Urothelium cell line (cell line): ENCODE data around the gene HOXA9.

ENCODE experiments used
- DNase-seq: peaks from one replicate; pipeline ENCODE4 v3.0.0; 2011; ENCODE audit warnings: low spot score, mixed read lengths
- FAIRE-seq: peaks from 2 replicates; lab custom pipeline; 2011; peaks lifted over from hg19 to GRCh38; lab: Jason Lieb, UNC

HOXA9 gene

DNA sequence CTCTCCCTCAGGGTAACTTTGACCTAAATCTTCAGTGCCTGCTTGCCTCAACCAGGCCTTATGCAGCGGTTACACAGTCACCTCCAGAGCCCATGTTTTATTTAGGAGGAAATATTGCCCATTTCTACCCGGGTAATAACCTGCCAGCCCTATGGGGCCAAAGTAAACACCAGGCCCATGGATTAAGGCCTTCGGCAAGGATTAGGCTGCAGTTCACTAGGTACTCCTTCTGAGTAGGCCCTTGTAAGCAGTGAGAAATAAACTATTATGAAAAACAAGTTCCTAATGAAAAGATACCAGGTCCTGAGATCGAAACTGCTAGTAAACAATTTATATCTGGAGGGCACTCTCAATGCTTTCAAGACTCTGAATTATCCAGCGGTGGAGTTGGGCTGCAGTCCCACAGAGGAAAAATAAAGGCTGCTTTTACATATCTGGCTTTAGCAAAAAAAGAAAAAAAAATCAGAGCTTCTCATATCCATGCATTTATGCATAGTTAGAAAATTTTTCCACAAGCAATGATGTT is 12.5 kb upstream of the HOXA9 start:
- FAIRE-seq (peak; percentile 50), DNase-seq (no peak)

DNA sequence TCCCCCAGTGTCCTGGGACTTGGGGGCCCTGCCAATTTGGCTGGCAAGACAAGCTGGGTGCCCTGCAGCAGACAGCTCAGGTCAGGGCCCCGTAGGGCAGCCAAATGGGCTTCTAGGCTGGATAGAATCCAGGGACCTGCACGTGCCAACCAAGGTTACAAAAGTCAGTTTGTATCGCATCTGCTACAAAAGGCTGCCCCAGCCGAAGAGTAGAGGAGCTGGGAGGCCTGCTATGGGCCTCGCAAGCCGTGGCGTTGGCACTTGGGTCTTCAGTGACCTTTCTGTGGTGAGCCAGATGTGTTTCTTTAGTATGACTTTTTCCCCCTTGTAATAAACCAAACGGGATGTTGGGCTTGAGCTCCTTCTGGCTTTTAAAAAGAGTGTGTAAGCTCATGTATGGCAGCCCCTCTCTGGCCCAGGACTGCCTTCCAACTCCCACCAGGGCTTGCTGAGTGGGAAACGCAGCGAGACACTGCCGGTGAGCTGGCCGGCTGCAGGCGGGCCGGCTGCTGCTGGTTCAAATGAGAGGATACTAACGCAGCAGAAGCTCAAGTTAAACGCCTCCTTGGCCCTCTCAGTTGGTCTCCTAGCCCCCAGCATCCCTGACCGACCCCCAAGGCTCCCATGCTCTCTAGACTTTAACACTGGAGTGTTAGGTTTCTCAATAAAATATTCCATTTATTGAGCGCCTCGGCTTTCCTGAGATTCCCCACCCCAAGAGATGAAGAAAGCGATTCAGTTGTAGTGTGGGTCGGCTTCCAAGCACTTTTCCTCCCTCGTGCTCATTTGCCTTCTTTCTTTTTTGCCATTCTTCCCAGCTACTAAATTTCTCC is 11.8 kb upstream of the HOXA9 start:
- no peak for DNase-seq
- FAIRE-seq, result no peak

DNA sequence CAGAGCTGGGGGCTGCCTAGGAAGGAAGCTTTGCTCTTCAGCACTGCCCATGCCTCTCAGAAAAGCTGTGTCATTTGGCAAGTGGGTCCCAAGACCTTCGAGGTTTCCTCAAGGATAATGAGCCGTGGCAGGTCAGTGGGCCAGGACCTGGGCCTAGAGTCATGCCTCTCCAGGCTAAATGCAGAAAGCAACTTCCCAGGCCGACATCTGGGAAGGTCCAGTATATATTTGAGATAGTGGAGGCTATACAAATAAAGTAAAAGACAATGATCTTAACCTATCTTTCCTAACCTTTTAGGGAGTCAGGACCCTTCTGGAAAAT is 11.1 kb upstream of the HOXA9 start:
- DNase-seq (no peak), FAIRE-seq (no peak)

DNA sequence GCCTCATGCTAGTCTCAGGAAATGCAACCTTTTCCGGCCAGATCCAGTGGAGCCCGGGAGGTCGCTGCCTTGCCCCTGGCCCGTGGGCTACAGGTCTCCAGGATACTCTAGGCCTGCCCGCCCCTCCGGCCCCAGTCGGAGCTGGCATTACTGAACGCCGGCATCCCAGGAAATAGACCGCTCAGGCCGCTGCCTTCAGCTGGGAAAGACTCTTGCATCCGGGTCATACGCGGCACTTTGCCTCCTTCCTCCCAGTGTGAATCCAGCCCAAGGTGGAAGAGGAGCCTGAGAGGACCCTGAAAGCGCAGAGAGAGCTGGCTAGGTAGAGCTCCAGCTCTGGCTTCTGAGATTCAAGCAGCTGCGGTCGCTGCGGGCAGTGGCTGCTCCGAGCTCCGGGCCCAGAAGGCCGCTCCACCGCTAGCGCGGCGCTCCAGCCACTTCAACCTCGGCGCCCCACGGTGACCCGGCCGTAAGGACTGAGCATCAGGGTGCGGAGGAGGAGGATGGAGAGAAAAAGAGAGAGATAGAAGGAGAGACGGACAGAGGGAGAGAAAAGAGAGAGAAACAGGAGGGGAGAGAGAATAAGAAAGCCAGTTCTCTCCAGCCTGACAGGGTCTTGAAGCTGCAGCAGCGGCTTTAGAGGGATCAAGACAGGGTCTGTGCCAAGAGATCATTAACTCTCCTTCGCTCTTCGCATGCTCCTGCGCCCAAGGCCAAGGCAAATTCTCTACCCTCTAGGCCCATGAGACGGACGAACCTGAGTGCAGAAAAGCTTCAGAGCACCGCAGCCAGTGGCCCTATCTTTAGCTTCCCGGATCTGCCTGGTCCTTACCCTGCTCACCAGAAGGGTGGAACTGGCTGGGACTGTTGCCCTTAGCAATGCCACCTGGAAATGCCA is 10.5 kb upstream of the HOXA9 start:
- DNase-seq (no peak), FAIRE-seq (no peak)

DNA sequence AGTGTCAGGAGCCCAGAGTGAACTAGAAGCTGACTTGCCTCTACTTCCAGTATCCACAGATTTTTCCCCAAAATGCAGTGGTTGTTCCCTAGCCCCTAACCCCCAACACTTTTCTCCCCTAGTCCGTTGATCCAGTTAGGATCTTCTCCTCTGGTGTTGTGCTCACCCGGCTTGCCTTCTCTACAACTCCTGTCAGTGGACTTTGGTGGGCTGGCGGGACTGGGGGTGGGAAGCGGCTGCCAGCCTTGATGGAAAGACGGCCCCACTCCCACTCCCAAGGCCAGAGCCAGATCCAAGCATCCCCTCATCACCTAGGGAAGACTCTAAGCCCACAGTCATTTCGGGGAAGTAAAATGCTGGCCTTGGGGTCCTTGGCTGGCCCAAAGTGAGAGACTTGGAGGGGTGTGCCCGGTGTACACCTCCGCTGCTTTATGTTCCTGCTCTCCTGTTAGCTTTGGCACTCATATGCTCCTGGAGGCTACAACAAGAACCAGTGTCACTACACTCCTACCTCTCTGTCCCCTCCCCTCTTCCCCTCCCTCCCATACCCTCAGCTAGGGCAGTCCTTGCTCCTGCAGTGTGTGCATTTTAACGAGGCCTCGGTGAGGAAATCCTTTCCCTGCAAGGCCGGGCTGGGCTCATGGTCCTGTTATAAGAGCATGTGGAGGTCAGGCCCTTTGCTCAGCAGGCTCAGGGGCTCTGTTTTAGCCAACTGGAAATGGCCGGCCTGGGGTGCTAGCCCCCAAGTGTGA is 9.7 kb upstream of the HOXA9 start:
- DNase-seq (no peak), FAIRE-seq (no peak)

DNA sequence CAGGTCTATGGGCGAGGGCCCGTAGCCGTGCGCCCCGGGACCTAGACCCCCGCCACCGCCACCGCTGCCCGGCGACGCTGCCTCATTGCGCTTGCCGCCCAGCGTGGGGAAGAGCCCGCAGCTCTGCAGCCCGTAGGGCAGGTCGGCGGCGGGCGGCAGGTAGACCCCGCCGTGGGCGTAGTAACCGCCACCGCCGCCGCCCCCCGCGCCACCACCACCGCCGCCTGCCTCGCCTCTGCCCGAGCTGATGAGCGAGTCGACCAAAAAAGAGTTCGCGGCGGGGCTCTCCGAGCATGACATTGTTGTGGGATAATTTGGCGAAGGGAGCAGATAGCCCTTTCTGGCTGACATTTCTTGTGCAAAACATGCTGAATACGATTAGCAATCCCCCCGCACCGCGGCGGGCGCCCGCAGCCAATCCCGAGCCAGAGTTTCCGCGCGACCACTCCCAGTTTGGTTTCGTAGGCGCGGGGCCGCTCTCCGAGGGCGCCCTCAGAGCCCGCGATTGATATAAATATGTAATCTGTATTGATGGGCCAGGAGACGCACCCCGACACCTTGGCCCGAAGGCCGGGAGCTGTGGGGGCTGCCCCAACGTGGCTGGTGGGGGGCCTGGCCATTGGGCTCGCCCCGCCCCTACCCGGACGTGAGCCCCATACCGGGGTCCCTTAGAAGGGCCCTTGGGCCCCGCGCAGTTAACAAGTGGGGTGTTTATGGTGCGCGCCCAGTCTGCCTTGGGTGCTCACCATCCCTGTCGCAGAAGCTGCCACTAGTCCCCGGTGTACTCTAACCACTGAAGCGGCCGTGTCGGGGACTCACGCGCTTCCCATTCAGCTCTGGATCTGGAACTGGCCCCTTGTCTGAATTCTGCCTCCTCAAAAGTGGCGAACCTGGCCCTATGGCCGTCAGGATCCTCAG is 8.9 kb upstream of the HOXA9 start, which contains the start of gene HOXA10:
Gene HOXA10, minus strand, starts transcription at position 365 of the 918 bp plus-strand sequence. Its CDS starts 14 bp downstream, at position 351.
- FAIRE-seq (no peak), DNase-seq (no peak)

DNA sequence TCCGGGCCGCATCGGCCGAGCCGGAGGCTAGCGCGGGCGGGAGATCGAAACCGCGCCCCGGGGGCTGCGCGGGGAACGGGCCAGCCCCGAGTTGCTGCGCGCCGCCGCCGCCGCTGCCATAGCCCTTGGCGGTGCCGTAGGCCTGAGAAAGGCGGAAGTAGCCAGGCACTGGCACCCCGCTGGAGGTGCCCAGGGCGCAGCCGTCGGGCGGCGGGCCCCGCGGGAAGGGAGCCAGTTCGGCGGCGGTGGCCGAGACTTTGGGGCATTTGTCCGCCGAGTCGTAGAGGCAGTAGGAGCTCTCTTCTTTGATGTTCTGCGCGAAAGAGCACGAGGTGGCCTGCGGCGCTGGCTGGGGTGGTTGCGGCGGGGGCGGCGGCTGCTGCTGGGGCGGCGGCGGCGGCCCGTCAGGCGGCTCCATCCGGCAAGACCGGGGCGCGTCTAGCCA is 8.2 kb upstream of the HOXA9 start:
- DNase-seq, result peak; percentile 72
- no peak for FAIRE-seq

DNA sequence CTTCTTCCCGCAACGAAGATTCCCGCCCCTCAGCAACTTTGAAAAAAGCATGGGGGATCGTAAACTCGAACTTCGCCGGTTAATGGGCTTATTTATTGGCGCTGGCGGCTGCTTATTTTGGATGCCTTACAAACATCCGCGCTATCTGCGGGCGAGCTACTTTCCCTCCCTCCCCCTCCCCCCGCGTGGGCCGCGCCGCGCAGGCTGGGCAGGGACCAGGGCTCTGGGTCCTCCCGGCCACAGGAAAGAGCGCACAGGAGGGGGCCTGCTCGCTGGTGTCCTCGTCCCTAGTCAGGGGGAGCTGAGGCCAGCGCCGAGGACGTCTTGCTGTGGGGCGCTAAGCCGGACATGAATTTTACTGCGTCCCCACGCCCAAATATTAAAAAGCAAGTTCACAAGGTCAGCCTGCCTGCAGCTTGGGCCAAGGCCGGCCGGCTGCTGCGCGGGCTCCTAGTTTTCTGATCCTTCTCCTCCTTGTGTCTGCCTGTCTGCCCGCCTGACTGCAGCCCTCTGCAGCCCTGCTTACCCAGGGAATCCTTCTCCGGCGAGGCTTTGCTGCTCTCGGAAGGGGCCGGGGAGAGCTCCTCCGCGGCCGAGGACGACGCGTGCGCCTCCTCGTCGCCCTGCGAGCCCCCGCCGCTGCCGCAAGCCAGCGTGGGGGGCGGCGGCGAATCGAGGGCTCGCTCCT is 7.6 kb upstream of the HOXA9 start:
- DNase-seq (peak; percentile 67), FAIRE-seq (peak; percentile 91)

DNA sequence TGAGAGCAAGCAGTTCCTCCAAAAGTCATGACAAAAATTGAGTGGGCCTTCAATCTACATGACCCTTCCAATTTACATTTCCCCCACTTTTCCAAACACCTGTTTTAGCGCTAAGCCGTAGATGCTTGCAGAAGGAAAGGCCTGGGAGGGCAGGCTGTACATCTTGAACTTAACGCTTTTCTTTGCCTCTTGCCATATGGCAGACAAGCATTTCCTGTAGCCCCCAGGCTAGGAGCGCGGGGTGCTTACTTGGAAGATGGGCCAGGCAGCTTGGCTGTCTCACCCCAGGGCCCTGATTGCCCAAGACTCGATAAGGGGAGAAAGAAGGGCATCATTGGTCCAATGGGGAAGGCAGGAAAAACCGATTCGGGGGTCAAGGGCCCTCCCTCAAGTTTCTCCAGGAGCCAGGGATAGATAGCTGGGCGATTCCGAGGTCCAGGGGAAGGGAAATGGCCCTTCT is 7.0 kb upstream of the HOXA9 start:
- DNase-seq, result no peak
- no peak for FAIRE-seq

DNA sequence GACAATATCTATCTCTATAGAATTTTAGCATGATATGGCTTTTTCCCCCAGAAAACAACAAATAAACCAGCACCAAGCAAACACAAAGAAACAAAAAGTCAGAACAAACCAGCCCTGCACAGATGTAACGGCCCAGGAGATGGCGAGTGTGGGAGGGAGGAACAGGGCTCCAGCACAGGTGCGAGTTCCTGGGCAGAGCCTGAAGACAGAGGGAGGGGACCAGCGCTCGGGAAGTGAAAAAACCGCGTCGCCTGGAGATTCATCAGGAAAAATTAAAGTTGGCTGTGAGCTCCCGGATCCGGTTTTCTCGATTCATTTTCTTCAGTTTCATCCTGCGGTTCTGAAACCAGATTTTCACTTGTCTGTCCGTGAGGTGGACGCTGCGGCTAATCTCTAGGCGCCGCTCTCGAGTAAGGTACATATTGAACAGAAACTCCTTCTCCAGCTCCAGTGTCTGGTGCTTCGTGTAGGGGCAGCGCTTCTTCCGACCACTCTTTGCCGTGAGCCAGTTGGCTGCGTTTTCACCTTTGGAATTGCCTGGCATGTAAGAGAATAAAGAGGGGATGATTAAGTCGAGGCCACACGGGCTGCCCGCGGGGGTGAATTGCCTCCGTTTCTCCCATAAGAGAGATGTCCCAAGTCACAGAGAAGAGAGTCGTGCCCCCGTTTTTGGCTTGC is 6.4 kb upstream of the HOXA9 start:
- FAIRE-seq (no peak), DNase-seq (no peak)

DNA sequence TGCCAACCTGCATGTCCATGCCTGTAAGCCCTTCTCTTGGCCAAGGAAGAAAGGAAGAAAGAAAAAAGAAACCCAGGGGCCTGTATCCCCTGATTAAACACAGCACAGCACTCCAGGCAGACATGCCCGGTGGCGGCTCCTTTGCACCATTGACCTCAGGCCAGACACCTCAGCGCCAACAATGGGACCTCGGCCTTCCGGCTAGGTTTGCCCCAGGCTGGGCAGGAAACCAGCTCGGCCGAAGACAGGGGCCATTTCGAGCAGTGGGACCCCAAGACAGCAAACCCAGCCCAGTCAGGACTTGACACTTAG is 5.9 kb upstream of the HOXA9 start:
- FAIRE-seq, result peak; percentile 50
- no peak for DNase-seq

DNA sequence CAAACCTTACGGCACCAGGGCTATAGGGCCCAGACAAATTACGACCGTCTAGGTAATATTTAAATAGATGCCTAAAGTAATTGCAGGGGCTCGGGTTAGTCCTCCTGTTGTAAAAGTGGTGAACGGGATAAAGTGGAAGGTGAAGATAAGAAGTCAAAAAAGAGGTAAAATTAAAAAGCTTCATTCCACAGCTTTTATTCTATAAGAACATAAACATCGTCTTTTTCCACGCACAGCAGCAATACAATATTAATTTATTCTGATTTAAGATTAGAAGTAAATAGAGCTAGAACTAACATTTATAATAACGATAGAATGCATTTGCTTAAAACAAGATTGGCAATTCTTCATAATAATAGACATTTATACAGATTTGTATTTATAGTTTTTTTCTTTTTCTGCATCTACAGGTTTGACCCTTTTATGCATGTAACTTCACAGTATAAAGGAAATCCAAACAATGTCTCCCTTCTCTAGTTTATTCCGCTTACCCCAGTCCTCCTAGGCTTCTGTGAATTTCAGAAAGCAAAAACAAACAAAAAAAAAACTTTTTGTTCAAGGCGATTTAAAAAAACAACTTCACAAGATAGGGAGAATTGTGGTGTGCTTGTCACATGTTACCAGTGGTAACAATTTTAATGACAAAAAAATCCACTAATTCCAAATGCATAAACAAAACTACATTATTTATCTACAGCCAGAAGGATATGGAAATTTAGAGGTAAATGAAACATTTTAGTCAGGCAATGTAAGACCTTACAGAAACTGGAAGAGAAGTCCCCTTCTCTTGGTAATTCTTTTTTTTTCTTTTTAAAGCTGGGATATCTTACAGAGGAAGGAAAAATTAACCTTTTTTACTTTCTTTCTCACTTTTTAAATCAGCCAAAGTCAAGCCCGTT is 5.3 kb upstream of the HOXA9 start:
- DNase-seq (no peak), FAIRE-seq (no peak)

DNA sequence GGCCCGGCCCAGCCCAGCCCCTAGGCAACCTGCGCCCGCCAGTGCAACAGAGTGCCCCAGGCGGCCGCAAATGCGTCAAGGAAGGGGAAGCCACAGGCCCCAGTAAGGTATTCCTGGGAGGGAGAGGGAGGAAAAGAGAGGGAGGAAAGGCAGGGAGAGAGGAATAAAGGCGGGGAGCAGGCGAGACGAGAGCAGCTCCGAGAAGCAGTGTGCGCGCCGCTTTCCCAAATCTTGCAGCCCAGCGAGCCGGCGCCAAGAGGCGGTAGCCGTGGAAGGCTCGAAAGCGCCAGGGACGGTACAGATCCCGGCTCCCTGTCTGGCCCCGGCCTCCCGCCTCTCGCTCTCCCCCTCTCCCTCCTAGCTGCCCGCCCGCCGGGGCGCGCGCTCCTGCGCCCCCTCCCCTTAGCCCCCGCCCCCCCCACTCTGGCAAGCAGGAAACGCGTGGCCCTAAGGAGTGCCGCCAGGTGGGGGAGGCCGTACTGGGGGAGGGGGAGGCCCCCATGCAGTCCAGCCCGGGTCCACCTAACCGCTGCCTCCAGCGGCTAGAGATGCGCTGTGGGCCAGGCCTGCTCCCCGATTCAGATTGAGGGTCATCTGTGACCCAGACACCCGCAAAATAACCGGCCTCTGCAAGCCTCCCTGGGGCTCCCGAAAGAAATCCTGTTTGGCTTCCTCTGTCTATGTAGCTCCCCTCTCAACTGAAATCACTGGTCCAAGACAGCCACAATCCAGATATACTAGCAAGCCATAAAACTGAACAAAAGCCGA is 4.5 kb upstream of the HOXA9 start:
- FAIRE-seq (no peak), DNase-seq (no peak)

DNA sequence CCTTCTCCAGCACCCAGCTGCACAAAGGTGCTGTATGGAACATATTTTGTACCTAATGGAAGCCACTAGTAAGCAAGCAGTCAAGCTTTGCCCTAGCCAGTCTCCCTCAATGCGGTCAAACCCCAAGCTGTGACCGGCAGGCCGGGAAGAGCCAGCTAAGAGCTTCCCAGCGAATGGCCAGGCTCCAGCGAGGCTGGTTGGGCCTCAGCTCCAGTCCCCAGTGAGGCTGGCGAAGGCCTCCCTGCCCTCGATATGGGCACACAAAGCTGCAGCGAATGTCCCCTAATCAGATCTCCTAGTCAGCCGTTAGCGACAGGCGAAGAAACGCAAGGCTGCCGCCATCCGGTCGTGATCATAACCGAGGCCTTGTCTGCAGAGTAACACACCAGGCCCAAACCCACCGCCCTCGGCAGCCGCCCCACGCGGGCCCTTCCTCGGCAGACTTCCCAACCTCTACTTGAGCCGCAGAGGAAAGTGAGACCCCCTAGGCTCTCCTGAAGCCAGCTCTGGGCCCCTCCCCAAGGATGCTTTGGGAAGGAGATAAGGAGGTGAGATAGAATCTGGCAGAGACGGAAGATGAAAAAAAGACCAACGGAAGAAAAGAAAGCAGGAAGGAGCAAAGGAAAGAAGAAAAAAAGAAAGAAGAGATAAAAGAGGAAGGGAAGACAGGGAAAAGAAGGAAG is 3.1 kb upstream of the HOXA9 start:
- FAIRE-seq, result no peak
- DNase-seq, result no peak

DNA sequence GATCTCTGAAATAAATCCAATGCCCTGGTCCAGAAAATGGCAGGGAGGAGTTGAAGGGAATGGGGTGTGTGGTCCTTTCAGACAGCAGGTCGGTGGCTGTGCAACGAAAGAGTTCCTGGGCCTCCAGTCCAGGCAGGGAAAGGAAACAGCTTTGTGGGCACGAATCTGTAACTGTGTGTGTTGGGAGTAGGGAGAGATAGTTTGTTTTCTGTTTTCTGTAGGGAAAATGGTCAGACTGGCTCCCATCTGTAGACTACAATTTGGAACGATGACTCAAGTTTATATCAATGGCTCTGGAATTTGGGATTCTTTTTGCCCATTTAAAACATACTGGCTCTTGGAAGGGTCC is 2.6 kb upstream of the HOXA9 start:
- DNase-seq (no peak), FAIRE-seq (no peak)
